Smooth muscle cell (in vitro differentiated cells): Measurements from ENCODE around the gene PGGHG. TPM values are rescaled to one million over a fixed set of nuclear protein-coding genes. Genes with fewer than 3 reads are reported as not detected.

Experiments
- DNase-seq: peaks from one replicate; lab custom pipeline; 2025; ENCODE audit not compliant: unreplicated experiment; lab: John Stamatoyannopoulos, UW
- H2AFZ ChIP-seq: fragments of 200-600 bp; sonication (generic); 2 replicates; pipeline ENCODE4 v1.6.0; 2016; ENCODE audit warnings: antibody characterized with exemption, low read depth, mild to moderate bottlenecking
- H3F3A ChIP-seq: fragments of 200-600 bp; sonication (generic); 2 replicates; pipeline ENCODE4 v1.6.0; 2017; ENCODE audit warnings: antibody characterized with exemption, low read depth
- H3K27ac ChIP-seq: fragments of 200-600 bp; sonication (generic); 2 replicates; pipeline ENCODE4 v1.5.1; 2016; ENCODE audit warnings: low read depth, mild to moderate bottlenecking
- H3K27me3 ChIP-seq: fragments of 200-600 bp; sonication (generic); 2 replicates; pipeline ENCODE4 v1.6.1; 2016; ENCODE audit warnings: low read depth, mild to moderate bottlenecking
- H3K36me3 ChIP-seq: fragments of 200-600 bp; sonication (generic); 2 replicates; pipeline ENCODE4 v1.5.1; 2016; ENCODE audit warnings: low read depth
- H3K4me1 ChIP-seq: fragments of 200-600 bp; sonication (generic); 2 replicates; pipeline ENCODE4 v1.5.1; 2016; ENCODE audit warnings: low read depth
- H3K4me2 ChIP-seq: fragments of 200-600 bp; sonication (generic); 2 replicates; pipeline ENCODE4 v1.6.0; 2016; ENCODE audit warnings: mild to moderate bottlenecking
- H3K4me3 ChIP-seq: fragments of 200-600 bp; sonication (generic); 2 replicates; pipeline ENCODE4 v1.5.1; 2016; ENCODE audit warnings: mild to moderate bottlenecking
- H3K79me2 ChIP-seq: fragments of 200-600 bp; sonication (generic); 2 replicates; pipeline ENCODE4 v1.6.0; 2016; ENCODE audit warnings: low read depth, mild to moderate bottlenecking
- H3K9ac ChIP-seq: fragments of 200-600 bp; sonication (generic); 2 replicates; pipeline ENCODE4 v1.6.0; 2016; ENCODE audit warnings: low read depth
- H3K9me3 ChIP-seq: fragments of 200-600 bp; sonication (generic); replicated peaks from 2 replicates; pipeline ENCODE4 v1.5.1; 2016; ENCODE audit warnings: low read depth
- H4K20me1 ChIP-seq: fragments of 200-600 bp; sonication (generic); 2 replicates; pipeline ENCODE4 v1.6.0; 2016; ENCODE audit warnings: low read depth
- CTCF ChIP-seq: fragments of 200-600 bp; sonication (generic); IDR thresholded peaks from 2 replicates; pipeline ENCODE4 v1.5.1; 2017; ENCODE audit warnings: borderline replicate concordance, mild to moderate bottlenecking, antibody characterized with exemption; ENCODE audit not compliant: insufficient read depth, poor library complexity, severe bottlenecking
- WGBS: methylation state at CpG from one replicate; pipeline ENCODE4 v1.1.7; 2016; ENCODE audit warnings: low lambda C conversion rate; 5-methylcytosine and 5-hydroxymethylcytosine counted together
- polyA plus RNA-seq: library from polyadenylated mRNA; unstranded; fragments of >200 nt; fragmentation: Nextera tagmentation; extraction: Ambion mirVana; gene quantifications from 2 replicates; pipeline ENCODE4 v1.2.1, GENCODE V29; 2016
- total RNA-seq: library from RNA; depleted of rRNA; stranded (reverse); fragments of >200 nt; gene quantifications from 2 replicates; pipeline ENCODE4 v1.2.3, GENCODE V29; 2014

The PGGHG gene
- total and polyA plus RNA-seq, 2 experiments from 2014 or later, result 8.6 to 16.6 TPM

DNA sequence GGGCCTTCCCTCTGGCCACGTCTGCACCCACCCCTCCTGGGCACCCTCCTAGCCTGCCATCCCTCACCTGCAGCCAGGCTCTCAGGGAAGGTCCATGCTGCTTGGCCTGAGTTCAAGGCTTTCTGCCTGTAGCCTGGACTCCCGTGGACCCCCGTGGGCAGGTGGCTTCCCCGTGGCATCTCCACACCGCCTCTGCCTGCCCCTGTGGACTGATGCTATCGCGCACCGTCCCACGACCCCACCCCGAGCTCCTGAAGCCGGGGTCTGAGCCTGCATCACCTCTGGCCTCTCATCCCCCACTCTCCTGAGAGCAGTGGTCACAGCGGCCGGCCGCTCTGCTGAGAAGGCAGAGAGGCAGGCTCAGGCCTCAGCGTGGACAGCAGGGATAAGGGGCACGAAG lies 5.9 kb downstream of the PGGHG start:
- Histone ChIP-seq H3K4me3 (no peak overlapping the region), H3K27me3 (no peaks in the 10 kb centered on the region), H3K79me2 (no peaks in the 10 kb centered on the region), H3K4me2 (no peak overlapping the region), H3K4me1 (peaks cover under 1% of the 10 kb centered on the region), H3K9ac (no peak overlapping the region), H2AFZ (no peak overlapping the region), H3K9me3 (no peaks in the 10 kb centered on the region), H4K20me1 (no peaks in the 10 kb centered on the region), H3K36me3 (no peaks in the 10 kb centered on the region), H3K27ac (no peak overlapping the region), H3F3A (no peaks in the 10 kb centered on the region)
- no peak for DNase-seq
- no peak for TF ChIP-seq CTCF
- WGBS, result 93% methylated on average over 14 of the region's 16 CpGs

DNA sequence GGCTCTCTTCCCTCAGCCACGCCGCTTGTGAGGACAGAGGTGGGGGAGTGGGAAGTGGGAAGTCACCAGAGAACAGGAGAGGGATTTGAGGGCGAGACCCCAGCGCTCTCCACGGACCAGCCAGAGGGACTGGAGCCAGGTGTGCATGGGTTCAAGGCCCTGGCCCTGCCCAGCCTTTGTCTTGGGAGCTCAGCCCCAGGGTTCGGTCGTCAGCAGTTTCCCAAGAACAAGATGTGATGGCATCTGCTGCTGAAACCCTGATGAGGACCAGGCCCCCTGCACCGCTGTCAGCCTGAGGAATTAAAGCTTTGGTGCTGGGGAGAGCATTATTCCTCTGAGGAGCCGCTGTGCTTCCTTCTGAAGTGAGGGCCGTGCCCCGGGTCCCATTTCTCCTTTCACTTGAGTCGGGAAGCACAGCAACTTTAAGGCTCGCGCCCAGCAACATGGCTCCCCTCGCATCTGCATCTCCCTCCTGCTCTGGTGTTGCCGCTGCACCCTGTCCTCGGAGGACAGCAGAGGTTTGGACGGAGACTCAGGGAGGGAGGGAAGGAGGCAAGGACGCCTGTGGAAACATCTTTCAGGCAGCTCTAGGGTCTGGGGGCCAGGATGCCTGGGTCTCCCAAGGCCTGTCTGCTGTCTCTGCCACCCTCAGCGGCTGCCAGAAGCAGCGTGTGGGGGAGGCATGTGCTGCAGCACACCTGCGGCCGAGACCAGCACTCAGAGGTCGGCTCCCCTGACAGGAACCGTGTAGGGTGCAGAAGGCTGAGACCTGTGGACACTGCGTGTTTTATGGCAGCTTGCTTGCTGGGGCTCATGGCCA lies 6.6 kb downstream of the PGGHG start:
- TF ChIP-seq CTCF, result no peak
- 83% methylated on average over 26 of the region's 26 CpGs for WGBS

GRCh38 chr11:296171-297050 lies 7.5 kb downstream of the PGGHG start:
- Histone ChIP-seq H3F3A (no peaks in the 10 kb centered on the region), H3K27ac (no peak overlapping the region), H3K9ac (no peak overlapping the region), H4K20me1 (no peaks in the 10 kb centered on the region), H2AFZ (no peak overlapping the region), H3K9me3 (no peaks in the 10 kb centered on the region), H3K36me3 (no peaks in the 10 kb centered on the region), H3K4me1 (no peaks in the 10 kb centered on the region), H3K4me3 (no peak overlapping the region), H3K79me2 (no peaks in the 10 kb centered on the region), H3K4me2 (no peak overlapping the region), H3K27me3 (no peaks in the 10 kb centered on the region)
- TF ChIP-seq CTCF, result no peak
- 94% methylated on average over 33 of the region's 35 CpGs for WGBS
- DNase-seq, result no peak

More for the DNA sequence above, 6.6 kb downstream of the PGGHG start:
- H3F3A ChIP-seq, result no peaks in the 10 kb centered on the region
- no peaks in the 10 kb centered on the region for H3K4me1 ChIP-seq
- no peaks in the 10 kb centered on the region for H3K27me3 ChIP-seq
- no peak overlapping the region for H3K9ac ChIP-seq
- no peak for DNase-seq
- H4K20me1 ChIP-seq, result no peaks in the 10 kb centered on the region
- H3K4me3 ChIP-seq, result no peak overlapping the region
- H3K27ac ChIP-seq, result no peak overlapping the region
- H2AFZ ChIP-seq, result no peak overlapping the region
- H3K9me3 ChIP-seq, result no peaks in the 10 kb centered on the region
- H3K36me3 ChIP-seq, result no peaks in the 10 kb centered on the region
- no peak overlapping the region for H3K4me2 ChIP-seq
- no peaks in the 10 kb centered on the region for H3K79me2 ChIP-seq
